HG03565 (cell line): ENCODE results near the gene TANC1.

Experiments used
- ATAC-seq: cut with Tn5 transposase; IDR thresholded peaks from one replicate; pipeline ENCODE4 v1.9.1; 2021; ENCODE audit warnings: mild to moderate bottlenecking, moderate library complexity; ENCODE audit not compliant: unreplicated experiment

Gene TANC1

GRCh38 chr2:159185401-159186130, 217.1 kb downstream of the TANC1 start:
- ATAC-seq = peak; percentile 50

DNA sequence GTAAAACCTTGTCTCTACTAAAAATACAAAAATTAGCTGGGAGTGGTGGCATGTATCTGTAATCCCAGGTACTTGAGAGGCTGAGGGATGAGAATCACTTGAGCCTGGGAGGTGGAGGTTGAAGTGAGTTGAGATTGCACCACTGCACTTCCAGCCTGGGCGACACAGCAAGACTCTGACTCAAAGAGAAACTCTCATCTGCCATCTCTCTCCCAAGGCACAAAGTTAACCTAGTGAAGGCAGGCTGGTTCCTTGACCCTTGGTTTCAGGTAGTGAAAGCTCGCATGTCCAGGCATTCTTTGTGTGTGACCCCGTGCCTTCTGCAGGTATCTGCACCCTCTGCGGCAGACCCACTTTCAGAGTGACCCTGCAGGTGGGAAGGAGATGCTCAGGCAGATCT, 218.0 kb downstream of the TANC1 start:
- no peak for ATAC-seq

GRCh38 chr2:159187106-159187505, 218.7 kb downstream of the TANC1 start:
- ATAC-seq = no peak

DNA sequence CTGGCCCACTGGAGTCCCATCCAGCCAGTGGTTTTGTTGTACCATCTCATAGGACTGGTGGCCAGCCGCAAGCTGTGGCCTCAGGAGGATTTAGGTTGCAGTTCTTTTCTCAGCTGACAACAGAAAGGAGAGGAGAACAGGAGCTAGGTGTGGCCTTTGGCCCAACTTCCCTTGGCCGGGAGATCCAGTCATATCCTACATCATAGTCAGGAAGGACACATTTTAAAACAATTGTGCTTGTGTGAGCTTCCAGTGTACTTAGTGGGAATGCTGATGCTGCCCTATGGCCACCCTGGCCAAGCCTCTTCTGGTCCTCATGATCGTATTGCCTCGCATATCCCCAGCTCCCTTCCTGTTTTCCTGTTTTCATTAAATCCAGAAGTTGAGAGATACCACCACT, 220.0 kb downstream of the TANC1 start:
- no peak for ATAC-seq

- ATAC-seq = no peak
Measured at GRCh38 chr2:159192371-159192918, 224.0 kb downstream of the TANC1 start.

- no peak for ATAC-seq
Measured at GRCh38 chr2:159193791-159194190, 225.4 kb downstream of the TANC1 start.

GRCh38 chr2:159194241-159194640, 225.8 kb downstream of the TANC1 start:
- no peak for ATAC-seq

- no peak for ATAC-seq
Measured at GRCh38 chr2:159195697-159196096, 227.3 kb downstream of the TANC1 start.

GRCh38 chr2:159196393-159196925, 228.0 kb downstream of the TANC1 start:
- no peak for ATAC-seq

GRCh38 chr2:159199236-159199635, 230.8 kb downstream of the TANC1 start:
- no peak for ATAC-seq

- ATAC-seq = no peak
Measured at GRCh38 chr2:159199761-159200465, 231.5 kb downstream of the TANC1 start.

GRCh38 chr2:159200498-159200897, 232.1 kb downstream of the TANC1 start:
- no peak for ATAC-seq

DNA sequence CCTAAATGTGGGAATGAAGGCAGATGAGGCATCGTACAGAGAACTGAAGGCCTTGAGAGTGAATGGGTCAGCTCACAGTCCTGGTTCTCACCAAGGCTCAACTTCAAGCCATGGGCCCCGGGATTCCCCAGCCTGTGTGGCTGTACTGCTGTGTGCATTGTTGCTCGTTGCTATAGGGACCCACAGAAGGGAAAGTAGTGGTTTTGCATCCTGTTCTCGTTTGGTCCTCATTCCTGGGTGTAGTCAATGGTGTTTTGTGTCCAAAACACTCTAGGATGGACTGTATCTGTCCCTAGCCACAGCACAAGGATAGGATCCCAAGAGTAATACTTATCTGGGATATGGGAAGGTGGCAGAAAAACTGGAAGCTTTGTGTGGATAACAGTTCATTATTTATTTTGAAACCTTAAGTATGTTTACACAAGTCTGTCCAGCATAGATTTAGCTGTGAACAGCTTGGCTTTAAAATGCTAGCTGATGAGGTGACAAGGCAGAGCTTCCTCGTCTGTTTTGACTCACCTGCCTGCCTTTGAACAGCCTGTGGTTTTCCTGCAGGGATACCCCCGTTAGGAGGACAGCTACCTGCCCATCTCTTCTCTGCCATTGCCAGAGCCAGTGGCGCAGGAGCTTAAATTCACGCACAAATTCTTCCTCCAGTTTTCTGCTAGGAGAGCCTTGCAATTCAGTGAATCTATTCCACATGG, 233.1 kb downstream of the TANC1 start:
- ATAC-seq = peak; percentile 97

DNA sequence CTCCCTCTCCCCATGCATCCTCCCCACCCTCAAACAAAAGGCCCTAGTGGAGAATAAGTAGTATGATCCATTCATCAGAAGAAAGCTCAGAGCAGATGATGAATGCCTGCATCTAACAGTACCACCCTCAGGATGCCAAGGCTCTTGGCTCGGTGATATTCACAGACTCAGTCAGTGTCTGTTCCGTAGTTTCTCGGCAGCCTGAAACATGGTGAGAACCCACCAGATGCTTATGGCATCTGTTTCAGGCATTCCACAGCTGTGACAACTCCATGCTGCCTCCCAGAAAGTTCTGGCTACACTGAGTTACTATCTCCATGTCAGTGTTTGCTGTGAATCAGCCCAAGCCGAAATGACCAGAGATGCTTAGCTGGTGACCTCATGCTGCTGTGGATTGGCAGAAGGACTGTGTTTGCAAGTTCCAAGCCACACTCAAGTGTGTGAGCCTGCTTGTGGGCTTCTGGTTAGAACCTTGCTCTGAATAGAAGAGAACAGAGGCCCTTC, 234.2 kb downstream of the TANC1 start:
- ATAC-seq = no peak

- ATAC-seq = no peak
Measured at GRCh38 chr2:159204381-159205144, 236.1 kb downstream of the TANC1 start.

GRCh38 chr2:159206736-159207380, 238.4 kb downstream of the TANC1 start:
- ATAC-seq = no peak

DNA sequence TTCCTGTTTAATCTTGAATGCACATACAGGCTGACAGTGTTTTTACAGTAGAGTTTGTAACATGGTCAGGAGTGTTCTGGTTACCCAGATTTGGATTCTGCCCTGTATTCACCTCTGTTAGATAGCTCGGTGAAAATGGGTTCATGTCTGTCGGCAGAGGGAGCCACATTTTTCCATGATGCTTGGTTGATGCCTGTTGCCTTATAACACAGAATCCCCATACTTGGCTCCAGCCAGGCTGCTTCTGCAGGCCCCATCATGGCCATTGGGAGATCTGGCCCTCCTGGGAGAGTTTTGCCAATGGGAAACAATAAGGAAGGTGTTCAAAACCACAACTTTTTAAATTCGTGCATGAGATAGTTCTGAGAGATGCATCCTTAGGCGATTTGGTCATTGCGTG, 240.0 kb downstream of the TANC1 start:
- no peak for ATAC-seq

DNA sequence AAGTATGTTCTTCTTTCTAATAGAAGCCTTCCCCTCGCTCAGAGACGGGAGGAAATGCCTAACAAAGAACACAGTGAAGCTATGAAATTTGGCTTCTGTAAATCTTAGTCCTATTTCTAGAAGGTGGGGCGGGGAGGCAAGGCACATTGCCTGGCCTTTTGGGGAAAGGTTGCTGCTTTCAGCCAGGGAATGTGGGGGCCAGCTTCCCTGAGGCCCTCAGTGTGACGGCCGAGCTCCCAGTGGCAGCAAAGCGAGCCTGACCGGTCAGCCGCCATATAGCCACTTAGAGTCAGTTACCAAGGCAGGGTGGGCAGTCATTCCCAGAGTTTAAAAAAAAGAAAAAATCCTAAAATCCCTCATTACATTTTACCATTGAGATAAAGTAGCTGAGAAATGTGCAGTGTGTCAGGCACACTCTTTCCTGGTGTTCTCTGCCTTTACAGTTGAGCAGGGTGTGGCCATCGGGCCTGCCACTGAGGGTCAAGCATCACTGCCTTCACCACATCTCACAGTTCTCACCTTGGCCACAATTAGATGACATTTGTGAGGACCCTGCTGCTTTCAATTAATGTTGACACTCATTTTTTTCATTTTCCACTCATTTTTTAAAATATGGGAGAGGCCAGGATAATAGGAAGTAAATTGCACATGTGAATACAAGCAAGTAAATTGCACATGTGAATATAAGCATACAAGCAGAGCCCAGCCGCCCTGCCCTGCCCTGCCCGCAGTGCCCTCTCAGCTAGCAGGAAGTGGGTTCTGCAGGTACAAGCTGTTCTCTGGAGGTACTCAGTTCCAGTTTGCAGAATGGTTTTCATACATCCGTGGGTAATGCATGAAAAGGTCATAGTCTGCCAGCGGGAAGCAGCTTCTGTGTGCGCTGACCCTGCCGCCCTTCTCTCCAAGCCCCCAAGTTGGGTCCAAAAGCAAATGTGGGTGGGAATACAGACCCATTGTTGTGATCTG, 241.2 kb downstream of the TANC1 start:
- ATAC-seq = peak; percentile 55
